ENCODE measurements around the gene GRWD1. TPM values are rescaled to one million over a fixed set of nuclear protein-coding genes. Genes with fewer than 3 reads are reported as not detected.
"Not testable (repeated sequence)": the region's sequence is repeated elsewhere in the genome, so short reads cannot be mapped to it uniquely, and the experiment has no call there.

Gene GRWD1
- total and polyA plus RNA-seq, 2 donors, result 13.6 to 22.2 TPM

DNA sequence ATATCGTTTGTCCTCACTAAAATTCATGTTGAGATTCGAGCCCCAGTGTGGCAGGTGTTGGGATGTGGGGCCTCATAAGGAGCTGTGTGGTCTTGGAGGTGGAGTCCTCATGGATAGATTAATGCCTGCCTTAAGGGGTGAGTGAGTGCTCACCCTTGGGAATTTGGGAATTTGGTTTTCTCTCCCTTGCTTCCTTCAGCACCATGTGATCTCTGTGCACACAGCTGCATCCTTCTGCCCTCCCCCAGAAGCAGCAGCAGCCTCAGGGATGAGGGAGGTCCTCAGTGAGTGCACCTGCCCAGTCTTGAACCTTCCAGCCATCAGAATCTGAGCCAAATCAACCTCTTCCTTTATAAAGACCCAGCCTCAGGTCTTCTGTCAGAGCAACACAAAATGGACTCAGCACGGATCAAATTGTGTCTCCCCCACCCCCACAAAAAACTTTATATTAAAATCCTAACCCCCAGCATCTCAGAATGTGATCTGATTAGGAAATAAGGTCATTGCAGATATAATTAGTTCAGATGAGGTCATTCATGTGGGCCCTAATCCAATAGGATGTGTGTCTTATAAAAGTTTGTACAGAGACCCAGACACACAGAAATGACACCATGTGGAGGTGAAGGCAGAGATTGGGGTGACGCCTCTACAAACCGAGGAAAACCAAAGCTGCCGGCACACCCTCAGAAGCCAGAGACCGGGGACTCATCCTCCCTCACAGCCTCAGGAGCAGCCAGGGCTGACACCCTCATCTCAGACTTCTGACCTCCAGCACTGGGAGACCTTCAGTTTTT lies 36.3 kb downstream of the GRWD1 start:
- no peaks in the 10 kb centered on the region for H3K4me1 ChIP-seq (ENCODE audit: insufficient read depth)
- H3K4me3 ChIP-seq (ENCODE audit: low read depth, low read length), result no peak overlapping the region
- WGBS, result 66% methylated on average over 7 of the region's 7 CpGs
- no peaks in the 10 kb centered on the region for H3K36me3 ChIP-seq (ENCODE audit: insufficient read depth)
- no peak overlapping the region for H3K27ac ChIP-seq (ENCODE audit: low read depth)
- no peak for DNase-seq (ENCODE audit: extremely low spot score)

DNA sequence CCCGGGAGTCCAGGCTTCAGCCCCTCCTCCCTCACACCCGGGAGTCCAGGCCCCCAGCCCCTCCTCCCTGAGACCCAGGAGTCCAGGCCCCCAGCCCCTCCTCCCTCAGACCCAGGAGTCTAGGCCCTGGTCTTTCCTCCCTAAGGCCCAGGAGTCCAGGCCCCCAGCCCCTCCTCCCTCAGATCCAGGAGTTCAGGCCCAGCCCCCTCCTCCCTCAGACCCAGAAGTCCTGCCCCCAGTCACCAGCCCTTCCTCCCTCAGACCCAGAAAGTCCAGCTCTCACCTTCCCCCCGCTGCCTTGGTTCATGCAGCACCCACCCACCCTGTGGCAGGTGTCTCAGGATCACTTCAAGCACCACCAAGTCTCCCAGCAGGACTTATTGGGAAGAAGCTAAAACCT lies 37.5 kb downstream of the GRWD1 start:
- Histone ChIP-seq H3K27ac (ENCODE audit: low read depth) (no peak overlapping the region), H3K4me1 (ENCODE audit: insufficient read depth) (peaks cover 2% of the 10 kb centered on the region), H3K4me3 (ENCODE audit: low read depth, low read length) (no peak overlapping the region), H3K36me3 (ENCODE audit: insufficient read depth) (no peaks in the 10 kb centered on the region)
- DNase-seq (ENCODE audit: extremely low spot score), result no peak
- WGBS, result 37% methylated on average over 3 of the region's 3 CpGs

GRCh38 chr19:48484247-48484893 lies 38.6 kb downstream of the GRWD1 start:
- DNase-seq (ENCODE audit: extremely low spot score), result no peak
- H3K27ac ChIP-seq (ENCODE audit: low read depth), result no peak overlapping the region
- WGBS, result 83% methylated on average over 16 of the region's 16 CpGs
- H3K4me3 ChIP-seq (ENCODE audit: low read depth, low read length), result no peak overlapping the region
- no peaks in the 10 kb centered on the region for H3K36me3 ChIP-seq (ENCODE audit: insufficient read depth)
- H3K4me1 ChIP-seq (ENCODE audit: insufficient read depth), result peaks cover 2% of the 10 kb centered on the region

GRCh38 chr19:48484931-48485612 lies 39.3 kb downstream of the GRWD1 start:
- H3K4me1 ChIP-seq (ENCODE audit: insufficient read depth), result peaks cover 2% of the 10 kb centered on the region
- no peak overlapping the region for H3K4me3 ChIP-seq (ENCODE audit: low read depth, low read length)
- no peaks in the 10 kb centered on the region for H3K36me3 ChIP-seq (ENCODE audit: insufficient read depth)
- no peak for DNase-seq (ENCODE audit: extremely low spot score)
- 78% methylated on average over 37 of the region's 37 CpGs for WGBS
- H3K27ac ChIP-seq (ENCODE audit: low read depth), result no peak overlapping the region

DNA sequence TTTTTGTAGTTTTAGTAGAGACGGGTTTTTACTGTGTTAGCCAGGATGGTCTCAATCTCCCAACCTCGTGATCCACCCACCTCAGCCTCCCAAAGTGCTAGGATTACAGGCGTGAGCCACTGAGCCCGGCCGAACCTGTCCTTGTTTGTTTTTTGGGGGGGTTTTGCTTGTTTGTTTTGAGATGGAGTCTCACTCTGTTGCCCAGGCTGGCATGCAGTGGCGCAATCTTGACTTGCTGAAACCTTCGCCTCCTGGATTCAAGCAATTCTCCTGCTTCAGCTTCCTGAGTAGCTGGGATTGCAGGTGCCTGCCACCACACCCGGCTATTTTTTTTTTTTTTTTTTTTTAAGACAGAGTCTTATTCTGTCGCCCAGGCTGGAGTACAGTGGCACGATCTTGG lies 40.9 kb downstream of the GRWD1 start:
- not testable (repeated sequence) for H3K4me3 ChIP-seq (ENCODE audit: low read depth, low read length); H3K36me3 ChIP-seq (ENCODE audit: insufficient read depth); DNase-seq (ENCODE audit: extremely low spot score); H3K4me1 ChIP-seq (ENCODE audit: insufficient read depth); H3K27ac ChIP-seq (ENCODE audit: low read depth)
- WGBS, result 85% methylated on average over 10 of the region's 10 CpGs

DNA sequence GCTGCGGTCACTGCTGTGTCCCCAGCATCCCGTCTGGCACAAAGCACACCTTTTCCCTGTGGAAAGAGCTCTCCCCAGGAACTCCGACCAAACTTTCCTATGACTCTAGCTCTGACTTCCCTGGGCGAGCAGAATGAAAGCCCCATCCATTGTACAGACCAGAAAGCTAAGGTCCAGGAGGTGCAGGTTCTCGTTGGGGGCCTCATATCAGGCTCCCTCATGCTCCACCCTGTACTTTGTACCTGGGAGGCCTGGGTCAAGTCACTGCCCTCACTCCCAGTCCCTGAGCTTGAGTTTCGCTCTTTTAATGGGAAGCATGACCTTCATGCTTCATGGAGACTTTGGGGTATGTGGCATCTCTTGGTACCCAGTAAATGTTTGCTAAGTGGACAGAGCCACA lies 41.8 kb downstream of the GRWD1 start:
- Histone ChIP-seq H3K27ac (ENCODE audit: low read depth) (no peak overlapping the region), H3K36me3 (ENCODE audit: insufficient read depth) (no peaks in the 10 kb centered on the region), H3K4me1 (ENCODE audit: insufficient read depth) (peaks cover 2% of the 10 kb centered on the region), H3K4me3 (ENCODE audit: low read depth, low read length) (no peak overlapping the region)
- no peak for DNase-seq (ENCODE audit: extremely low spot score)
- WGBS, result 85% methylated on average over 6 of the region's 6 CpGs

DNA sequence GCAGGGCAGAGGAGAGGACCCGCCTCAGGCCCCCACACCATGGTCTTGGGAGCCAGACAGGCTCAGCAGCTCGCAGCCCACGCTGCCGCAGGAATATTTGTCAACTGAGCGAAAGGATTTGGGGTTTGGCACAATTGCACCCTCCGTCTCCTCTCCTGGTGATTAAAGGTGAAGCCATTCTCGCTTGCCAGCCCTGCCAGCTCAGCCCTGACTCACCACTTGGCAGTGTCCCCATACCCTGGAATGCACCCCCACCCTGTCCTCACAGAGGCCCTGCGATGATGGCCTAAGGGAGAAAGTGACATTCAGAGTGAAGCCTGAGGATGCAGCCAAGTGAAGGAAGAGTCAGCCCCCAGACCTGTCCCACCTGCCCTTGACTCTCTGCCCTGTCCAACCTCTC lies 42.2 kb downstream of the GRWD1 start:
- H3K36me3 ChIP-seq (ENCODE audit: insufficient read depth), result no peaks in the 10 kb centered on the region
- DNase-seq (ENCODE audit: extremely low spot score), result no peak
- peaks cover 2% of the 10 kb centered on the region for H3K4me1 ChIP-seq (ENCODE audit: insufficient read depth)
- H3K4me3 ChIP-seq (ENCODE audit: low read depth, low read length), result no peak overlapping the region
- H3K27ac ChIP-seq (ENCODE audit: low read depth), result no peak overlapping the region
- 57% methylated on average over 8 of the region's 8 CpGs for WGBS

DNA sequence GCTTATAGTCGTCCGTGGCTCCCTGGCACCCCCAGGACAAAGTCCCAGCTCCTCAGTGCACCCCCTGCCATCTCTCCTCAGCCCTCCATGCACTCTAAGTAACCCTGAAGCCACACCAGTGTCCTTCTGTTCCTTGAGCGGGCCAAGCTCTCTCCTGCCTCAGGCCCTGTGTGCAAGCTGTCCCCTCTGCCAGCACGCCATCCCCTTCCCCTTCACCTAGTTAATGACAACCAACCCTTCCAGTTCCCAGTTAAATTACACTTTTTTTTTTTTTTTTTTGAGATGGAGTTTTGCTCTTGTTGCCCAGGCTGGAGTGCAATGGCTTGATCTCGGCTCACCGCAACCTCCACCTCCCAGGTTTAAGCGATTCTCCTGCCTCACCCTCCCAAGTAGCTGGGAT lies 42.7 kb downstream of the GRWD1 start:
- not testable (repeated sequence) for H3K27ac ChIP-seq (ENCODE audit: low read depth); H3K4me3 ChIP-seq (ENCODE audit: low read depth, low read length); H3K36me3 ChIP-seq (ENCODE audit: insufficient read depth); DNase-seq (ENCODE audit: extremely low spot score); H3K4me1 ChIP-seq (ENCODE audit: insufficient read depth)
- 85% methylated on average over 7 of the region's 7 CpGs for WGBS

DNA sequence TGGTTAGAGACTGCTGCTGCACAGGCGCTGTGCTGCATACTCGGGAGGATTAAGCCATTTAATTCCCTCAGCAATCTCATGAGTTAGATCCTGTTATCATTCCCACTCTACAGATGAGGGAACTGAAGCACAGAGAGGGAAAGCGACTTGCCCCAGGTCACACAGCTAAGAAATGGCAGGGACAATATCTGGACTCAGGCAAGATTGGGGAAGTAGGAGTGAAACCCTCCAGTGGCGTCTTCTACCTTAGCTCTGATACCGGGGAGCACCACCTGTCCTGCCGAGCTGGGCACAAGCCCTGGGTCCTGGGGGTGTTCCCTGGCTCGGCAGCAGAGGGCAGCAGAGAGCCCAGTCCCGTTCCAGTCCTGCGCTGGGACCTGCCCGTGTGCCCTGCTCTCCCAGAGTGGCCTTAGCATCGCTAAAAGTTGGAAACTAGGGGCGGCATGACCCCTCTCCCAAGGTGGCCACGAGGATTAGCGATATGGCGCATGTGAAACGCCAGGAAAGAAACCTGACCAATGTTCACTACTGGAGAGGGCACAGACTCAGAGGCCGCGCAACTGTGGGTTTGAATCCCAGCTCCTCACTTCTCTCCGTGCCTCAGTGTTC lies 43.9 kb downstream of the GRWD1 start:
- Histone ChIP-seq H3K36me3 (ENCODE audit: insufficient read depth) (no peaks in the 10 kb centered on the region), H3K27ac (ENCODE audit: low read depth) (no peak overlapping the region), H3K4me3 (ENCODE audit: low read depth, low read length) (no peak overlapping the region), H3K4me1 (ENCODE audit: insufficient read depth) (peaks cover 2% of the 10 kb centered on the region)
- no peak for DNase-seq (ENCODE audit: extremely low spot score)
- WGBS, result 25% methylated on average over 19 of the region's 19 CpGs

GRCh38 chr19:48490981-48491792 lies 45.4 kb downstream of the GRWD1 start:
- peaks cover 2% of the 10 kb centered on the region for H3K4me1 ChIP-seq (ENCODE audit: insufficient read depth)
- no peak for DNase-seq (ENCODE audit: extremely low spot score)
- H3K36me3 ChIP-seq (ENCODE audit: insufficient read depth), result no peaks in the 10 kb centered on the region
- no peak overlapping the region for H3K4me3 ChIP-seq (ENCODE audit: low read depth, low read length)
- H3K27ac ChIP-seq (ENCODE audit: low read depth), result no peak overlapping the region
- WGBS, result 6% methylated on average over 50 of the region's 50 CpGs

DNA sequence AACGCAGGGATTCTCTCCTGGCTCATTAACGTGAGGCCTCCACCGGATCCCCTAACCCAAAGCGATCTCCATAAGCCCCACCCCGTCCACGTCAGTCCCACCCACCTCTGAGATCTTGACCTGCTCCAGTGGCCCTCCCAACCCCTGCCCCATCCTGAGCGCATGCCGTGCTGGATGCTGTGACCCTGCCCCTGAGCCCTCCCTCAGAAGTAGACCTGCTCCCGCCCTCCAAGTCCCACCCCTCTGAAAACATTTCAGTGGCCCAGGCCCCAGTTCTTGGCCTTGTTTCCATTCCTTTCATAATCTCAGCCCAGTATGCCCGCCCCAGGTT lies 46.0 kb downstream of the GRWD1 start:
- 30% methylated on average over 10 of the region's 10 CpGs for WGBS
- no peak for DNase-seq (ENCODE audit: extremely low spot score)
- Histone ChIP-seq H3K36me3 (ENCODE audit: insufficient read depth) (no peaks in the 10 kb centered on the region), H3K27ac (ENCODE audit: low read depth) (no peak overlapping the region), H3K4me3 (ENCODE audit: low read depth, low read length) (no peak overlapping the region), H3K4me1 (ENCODE audit: insufficient read depth) (peaks cover 2% of the 10 kb centered on the region)

DNA sequence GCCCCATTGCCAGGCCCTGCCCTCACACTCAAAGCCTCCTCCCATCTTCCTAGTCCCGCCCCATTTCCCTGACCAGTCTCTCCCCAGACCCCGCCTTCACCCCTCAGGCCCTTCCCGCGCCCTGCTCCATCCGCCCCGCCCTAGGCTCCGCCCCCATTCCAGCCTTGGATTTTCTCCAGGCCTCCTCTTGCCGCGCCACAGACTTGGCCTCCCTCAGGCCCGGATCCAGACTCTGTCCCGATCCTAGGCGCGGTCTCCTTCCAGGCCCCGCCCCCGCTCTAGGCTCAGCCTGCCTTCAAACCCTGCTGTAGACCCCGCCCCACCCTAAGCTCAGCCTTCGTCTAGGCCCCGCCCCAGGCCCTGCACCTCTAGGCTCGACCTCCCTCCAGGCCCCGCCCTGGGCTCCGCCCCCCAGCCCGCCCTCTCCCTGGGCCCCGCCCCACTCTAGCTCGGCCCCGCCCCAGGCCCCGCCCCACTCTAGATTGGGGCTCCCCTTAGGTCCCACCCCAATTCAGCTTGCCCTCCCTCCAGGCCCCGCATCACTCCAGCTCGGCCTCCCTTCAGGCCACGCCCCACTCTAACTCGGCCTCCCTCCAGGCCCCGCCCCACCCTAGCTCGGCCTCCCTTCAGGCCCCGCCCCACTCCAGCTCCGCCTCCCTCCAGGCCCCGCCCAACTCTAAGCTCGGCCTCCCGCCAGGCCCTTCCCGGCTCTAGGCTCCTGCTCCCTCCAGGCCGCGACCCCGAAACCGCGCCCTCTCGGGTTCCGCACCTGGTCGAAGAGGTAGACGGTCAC lies 47.3 kb downstream of the GRWD1 start:
- Histone ChIP-seq H3K4me1 (ENCODE audit: insufficient read depth) (peaks cover 2% of the 10 kb centered on the region), H3K27ac (ENCODE audit: low read depth) (no peak overlapping the region), H3K4me3 (ENCODE audit: low read depth, low read length) (peak overlapping the region; percentile 53), H3K36me3 (ENCODE audit: insufficient read depth) (no peaks in the 10 kb centered on the region)
- DNase-seq (ENCODE audit: extremely low spot score), result peak; percentile 80
- WGBS, result 4% methylated on average over 47 of the region's 47 CpGs

All from urinary bladder (tissue), 4 donors.